ENCODE measurements around the gene PRDM15. TPM values are rescaled to one million over a fixed set of nuclear protein-coding genes. Genes with fewer than 3 reads are reported as not detected.

PRDM15 gene
- total RNA-seq, 4 donors from 2014 or later = 5.3 to 20.8 (median 13.6) TPM

DNA sequence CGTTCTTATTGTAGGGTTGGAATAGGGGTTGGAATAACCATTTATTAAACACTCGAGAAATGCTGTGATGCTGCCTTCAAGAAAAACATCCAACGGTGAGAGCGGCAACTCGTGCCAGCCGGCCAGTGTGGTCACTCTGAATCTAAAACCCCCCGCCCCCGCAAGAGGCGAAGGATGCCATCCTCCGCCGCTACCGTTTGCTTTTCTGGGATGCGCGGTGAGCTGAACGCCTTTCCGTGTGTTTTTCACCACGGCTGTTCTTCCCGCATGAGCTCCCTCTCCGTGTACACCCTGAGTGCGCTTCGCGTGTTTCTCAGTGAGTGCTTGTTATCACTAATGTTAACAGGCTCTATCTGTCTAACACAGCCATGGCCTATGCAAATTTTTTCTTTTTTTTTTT lies 70.3 kb downstream of the PRDM15 start:
- TF ChIP-seq, protein P1, sequence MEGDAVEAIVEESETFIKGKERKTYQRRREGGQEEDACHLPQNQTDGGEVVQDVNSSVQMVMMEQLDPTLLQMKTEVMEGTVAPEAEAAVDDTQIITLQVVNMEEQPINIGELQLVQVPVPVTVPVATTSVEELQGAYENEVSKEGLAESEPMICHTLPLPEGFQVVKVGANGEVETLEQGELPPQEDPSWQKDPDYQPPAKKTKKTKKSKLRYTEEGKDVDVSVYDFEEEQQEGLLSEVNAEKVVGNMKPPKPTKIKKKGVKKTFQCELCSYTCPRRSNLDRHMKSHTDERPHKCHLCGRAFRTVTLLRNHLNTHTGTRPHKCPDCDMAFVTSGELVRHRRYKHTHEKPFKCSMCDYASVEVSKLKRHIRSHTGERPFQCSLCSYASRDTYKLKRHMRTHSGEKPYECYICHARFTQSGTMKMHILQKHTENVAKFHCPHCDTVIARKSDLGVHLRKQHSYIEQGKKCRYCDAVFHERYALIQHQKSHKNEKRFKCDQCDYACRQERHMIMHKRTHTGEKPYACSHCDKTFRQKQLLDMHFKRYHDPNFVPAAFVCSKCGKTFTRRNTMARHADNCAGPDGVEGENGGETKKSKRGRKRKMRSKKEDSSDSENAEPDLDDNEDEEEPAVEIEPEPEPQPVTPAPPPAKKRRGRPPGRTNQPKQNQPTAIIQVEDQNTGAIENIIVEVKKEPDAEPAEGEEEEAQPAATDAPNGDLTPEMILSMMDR (IDR thresholded peaks at IDR 0.05) = no peak
- no peak for ATAC-seq (ENCODE audit: low FRiP score)
- DNase-seq (ENCODE audit: low spot score) = no peak

DNA sequence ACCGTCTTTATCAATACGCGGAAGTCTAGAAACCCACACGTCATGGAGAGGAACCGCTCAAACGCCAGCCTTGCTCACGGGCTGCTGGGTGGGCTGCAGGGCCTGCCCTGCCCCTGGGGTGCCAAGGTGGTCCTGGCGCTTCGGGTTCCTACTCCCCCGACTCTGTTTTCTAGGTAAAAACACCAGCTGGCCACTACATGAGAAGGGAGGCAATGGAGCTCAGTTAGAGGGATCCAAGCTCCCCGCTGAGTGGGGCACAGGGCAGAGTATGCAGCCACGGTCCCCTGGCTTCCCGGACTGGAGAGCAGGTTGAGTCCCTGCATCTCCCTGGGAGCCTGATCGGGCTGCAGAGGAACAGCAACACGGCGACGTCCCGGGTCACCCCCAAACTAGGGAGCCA lies 71.0 kb downstream of the PRDM15 start:
- TF ChIP-seq, protein P1 (IDR thresholded peaks at IDR 0.05) = no peak
- ATAC-seq (ENCODE audit: low FRiP score) (no peak), DNase-seq (ENCODE audit: low spot score) (no peak)

DNA sequence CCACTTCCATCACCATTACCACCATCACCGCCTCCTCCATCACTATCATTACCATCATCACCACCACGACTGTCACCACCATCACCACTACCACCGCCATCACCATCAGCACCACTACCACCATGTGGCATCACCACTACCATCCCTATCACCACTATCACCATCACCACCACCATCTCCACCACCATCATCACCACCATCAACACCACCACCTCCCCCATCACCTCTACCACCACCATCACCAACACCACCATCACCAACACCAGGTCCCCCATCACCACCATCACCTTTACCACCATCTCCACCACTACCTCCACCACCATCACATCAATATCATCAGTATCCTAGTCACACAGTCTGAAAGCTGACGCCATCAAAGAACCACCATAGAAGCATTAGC lies 72.4 kb downstream of the PRDM15 start:
- DNase-seq (ENCODE audit: low spot score) (no peak), ATAC-seq (ENCODE audit: low FRiP score) (no peak)
- TF ChIP-seq, protein P1 (IDR thresholded peaks at IDR 0.05) = no peak

DNA sequence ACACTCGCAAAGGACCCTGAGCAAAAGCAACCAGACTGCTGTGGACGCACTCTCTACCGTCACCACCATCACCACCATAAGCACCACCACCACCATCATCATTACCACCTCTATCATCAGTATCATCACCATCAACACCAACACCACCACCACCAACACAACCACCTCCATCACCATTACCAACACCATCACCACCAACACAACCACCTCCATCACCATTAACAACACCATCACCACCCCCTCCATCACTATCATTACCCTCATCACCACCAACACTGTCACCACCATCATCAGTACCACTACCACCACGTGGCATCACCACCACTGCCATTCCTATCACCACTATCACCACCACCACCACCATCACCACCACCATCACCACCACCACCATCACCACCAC lies 73.5 kb downstream of the PRDM15 start:
- TF ChIP-seq, protein P1 (IDR thresholded peaks at IDR 0.05) = no peak
- DNase-seq (ENCODE audit: low spot score) (no peak), ATAC-seq (ENCODE audit: low FRiP score) (no peak)

DNA sequence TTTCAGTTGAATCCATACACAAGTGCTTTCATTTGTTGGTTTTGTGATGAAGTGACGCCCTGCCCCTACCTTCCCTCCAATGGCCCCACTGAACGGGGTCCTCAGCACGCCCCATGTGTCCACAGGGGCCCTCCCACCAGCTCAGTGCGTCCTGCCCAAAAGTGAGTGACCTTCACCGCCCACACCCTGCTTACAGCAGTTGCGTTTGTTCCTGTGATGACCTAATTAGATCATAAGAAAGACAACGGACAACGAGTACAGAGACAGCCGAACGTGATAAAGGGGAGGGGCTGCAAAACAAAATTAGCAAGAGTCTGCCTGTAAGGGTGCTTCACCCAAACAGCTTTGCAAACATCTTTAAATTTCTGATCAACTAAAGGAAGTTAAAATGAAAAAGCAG lies 74.1 kb downstream of the PRDM15 start:
- ATAC-seq (ENCODE audit: low FRiP score) (no peak), DNase-seq (ENCODE audit: low spot score) (no peak)
- TF ChIP-seq, protein P1 (IDR thresholded peaks at IDR 0.05) = no peak

DNA sequence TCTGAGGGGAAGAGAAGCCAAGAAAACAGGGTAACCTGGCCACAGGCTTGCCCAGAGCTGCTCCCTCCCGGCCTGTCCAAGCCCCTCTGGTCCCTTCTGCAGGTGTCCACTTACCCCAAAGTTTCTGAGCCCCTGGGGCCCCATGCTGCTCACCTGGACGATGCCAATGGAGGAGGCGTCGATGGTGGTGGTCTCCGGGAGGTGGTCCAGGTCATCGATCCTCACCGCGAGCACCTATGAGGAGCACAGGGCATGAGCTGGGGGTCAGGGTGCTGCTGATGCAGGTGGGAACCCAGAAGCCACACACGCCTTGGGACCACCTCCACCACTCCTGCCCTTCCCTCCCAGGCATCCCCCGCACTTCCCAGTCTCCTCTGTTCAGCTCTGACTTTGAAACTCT lies 74.8 kb downstream of the PRDM15 start:
- TF ChIP-seq, protein P1 (IDR thresholded peaks at IDR 0.05) = no peak
- DNase-seq (ENCODE audit: low spot score) (no peak), ATAC-seq (ENCODE audit: low FRiP score) (no peak)

DNA sequence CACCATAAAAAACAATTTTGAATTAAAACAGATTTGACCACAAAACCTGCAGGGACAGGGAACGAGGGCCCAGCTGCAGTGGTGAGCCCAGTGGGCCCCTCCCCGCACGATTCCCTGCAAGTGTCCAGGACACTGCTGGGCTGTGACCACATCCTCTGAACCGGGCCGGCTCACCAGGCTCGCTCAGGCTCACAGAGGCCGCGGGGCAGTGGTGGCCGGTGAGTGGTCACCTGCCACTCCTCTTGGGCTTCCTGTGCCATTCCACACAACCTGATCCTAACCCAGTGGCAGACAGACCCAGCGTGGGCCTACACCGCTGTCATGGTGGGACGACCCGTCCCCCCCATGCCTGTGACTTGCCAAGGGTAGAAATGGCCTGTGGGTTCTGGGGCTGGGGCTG lies 75.8 kb downstream of the PRDM15 start:
- TF ChIP-seq, protein P1 (IDR thresholded peaks at IDR 0.05) = no peak
- ATAC-seq (ENCODE audit: low FRiP score) (no peak), DNase-seq (ENCODE audit: low spot score) (no peak)
